ENCODE measurements around the gene GFRA1. TPM values are rescaled to one million over a fixed set of nuclear protein-coding genes. Genes with fewer than 3 reads are reported as not detected.

GFRA1 gene
- total and polyA plus RNA-seq, 2 of the 4 experiments (the other 2 are of a cell fraction): 9.1 to 9.3 TPM

DNA sequence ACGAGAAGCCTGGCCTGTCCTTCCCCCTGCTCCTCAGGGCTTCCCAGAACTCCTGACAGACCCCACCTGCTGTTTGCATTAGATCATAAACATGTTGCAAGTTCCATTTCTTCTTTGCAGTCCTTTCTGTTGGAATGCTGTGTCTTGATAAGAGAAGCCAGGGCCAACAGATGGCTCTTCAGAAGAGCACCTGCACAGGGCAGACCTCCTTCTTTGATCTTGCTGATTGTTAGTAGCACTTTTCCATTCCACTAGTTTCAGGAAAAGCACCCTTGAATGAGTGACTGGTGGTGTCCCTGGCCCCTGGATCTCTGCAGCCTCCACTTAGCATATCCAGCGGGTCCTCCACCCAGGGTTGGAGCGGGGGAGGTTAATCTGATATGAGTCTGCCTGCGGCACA lies 243.2 kb downstream of the GFRA1 start:
- ATAC-seq (ENCODE audit: low read depth) (no peak), DNase-seq (no peak)
- H2BK5ac ChIP-seq (ENCODE audit: low read depth, low read length, poor library complexity, severe bottlenecking): no peak overlapping the region
- H3K4me1 ChIP-seq (ENCODE audit: control insufficient read depth, insufficient read depth, low read length): no peaks in the 10 kb centered on the region
- H2BK120ac ChIP-seq (ENCODE audit: low read depth, low read length): no peak overlapping the region
- no peak overlapping the region for H2AFZ ChIP-seq (replicated peaks; ENCODE audit: low read length, poor library complexity)
- intact Hi-C loops (cut with micrococcal nuclease) (no loop called here), in situ Hi-C loops (cut with MboI; ENCODE audit: low sequenced_read_pairs) (no loop called here), dilution Hi-C loops (cut with HindIII; ENCODE audit: low sequenced_read_pairs, unreplicated experiment) (no loop called here)
- no peaks in the 10 kb centered on the region for H3K9me1 ChIP-seq (ENCODE audit: insufficient read depth, low read length)
- H2BK15ac ChIP-seq (ENCODE audit: low read depth, low read length): no peak overlapping the region
- H3K27ac ChIP-seq (ENCODE audit: insufficient read depth, low read length): no peak overlapping the region
- H3K56ac ChIP-seq (ENCODE audit: extremely low read depth, insufficient read depth, low read length): no peak overlapping the region
- ChIA-PET CTCF (no interaction called here), POLR2A (ENCODE audit: unreplicated experiment) (no interaction called here)
- H3K9me3 ChIP-seq (ENCODE audit: control insufficient read depth, insufficient read depth, low read length): no peaks in the 10 kb centered on the region
- H3K9ac ChIP-seq (ENCODE audit: low read depth, low read length): no peak overlapping the region
- no peak overlapping the region for H4K91ac ChIP-seq (ENCODE audit: insufficient read depth, low read depth, low read length)
- H3K36me3 ChIP-seq (ENCODE audit: control insufficient read depth, insufficient read depth, low read length): no peaks in the 10 kb centered on the region
- H3K79me1 ChIP-seq (ENCODE audit: low read depth in 1 of 2, low read length in 2 of 2): no peaks in the 10 kb centered on the region
- H3K27me3 ChIP-seq (ENCODE audit: control insufficient read depth, insufficient read depth, low read length): no peaks in the 10 kb centered on the region
- no peak overlapping the region for H2BK20ac ChIP-seq (ENCODE audit: low read depth, low read length)
- H3K14ac ChIP-seq (replicated peaks; ENCODE audit: low read depth, low read length): no peak overlapping the region
- TF ChIP-seq MAZ (IDR thresholded peaks at IDR 0.05; ENCODE audit: borderline replicate concordance, low read depth, low read length) (no peak), CEBPB (IDR thresholded peaks at IDR 0.05; ENCODE audit: low read depth, low read length) (no peak), NFE2L2 (IDR thresholded peaks at IDR 0.05; ENCODE audit: low read depth, low read length) (no peak), FOS (IDR thresholded peaks at IDR 0.05; ENCODE audit: low read depth, low read length) (no peak), POLR2A (IDR thresholded peaks at IDR 0.05; ENCODE audit: low read depth, low read length) (no peak), SMC3 (IDR thresholded peaks at IDR 0.05; ENCODE audit: low read depth, low read length) (no peak), MAFK (IDR thresholded peaks at IDR 0.05; ENCODE audit: low read depth, low read length) (no peak), RFX5 (IDR thresholded peaks at IDR 0.05; ENCODE audit: low read depth, low read length) (no peak), CHD1 (IDR thresholded peaks at IDR 0.05; ENCODE audit: low read depth, low read length) (no peak)
- TF ChIP-seq, protein P1, sequence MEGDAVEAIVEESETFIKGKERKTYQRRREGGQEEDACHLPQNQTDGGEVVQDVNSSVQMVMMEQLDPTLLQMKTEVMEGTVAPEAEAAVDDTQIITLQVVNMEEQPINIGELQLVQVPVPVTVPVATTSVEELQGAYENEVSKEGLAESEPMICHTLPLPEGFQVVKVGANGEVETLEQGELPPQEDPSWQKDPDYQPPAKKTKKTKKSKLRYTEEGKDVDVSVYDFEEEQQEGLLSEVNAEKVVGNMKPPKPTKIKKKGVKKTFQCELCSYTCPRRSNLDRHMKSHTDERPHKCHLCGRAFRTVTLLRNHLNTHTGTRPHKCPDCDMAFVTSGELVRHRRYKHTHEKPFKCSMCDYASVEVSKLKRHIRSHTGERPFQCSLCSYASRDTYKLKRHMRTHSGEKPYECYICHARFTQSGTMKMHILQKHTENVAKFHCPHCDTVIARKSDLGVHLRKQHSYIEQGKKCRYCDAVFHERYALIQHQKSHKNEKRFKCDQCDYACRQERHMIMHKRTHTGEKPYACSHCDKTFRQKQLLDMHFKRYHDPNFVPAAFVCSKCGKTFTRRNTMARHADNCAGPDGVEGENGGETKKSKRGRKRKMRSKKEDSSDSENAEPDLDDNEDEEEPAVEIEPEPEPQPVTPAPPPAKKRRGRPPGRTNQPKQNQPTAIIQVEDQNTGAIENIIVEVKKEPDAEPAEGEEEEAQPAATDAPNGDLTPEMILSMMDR (conservative IDR thresholded peaks at IDR 0.05; ENCODE audit: low read depth, low read length): no peak
- TF ChIP-seq, protein P2, sequence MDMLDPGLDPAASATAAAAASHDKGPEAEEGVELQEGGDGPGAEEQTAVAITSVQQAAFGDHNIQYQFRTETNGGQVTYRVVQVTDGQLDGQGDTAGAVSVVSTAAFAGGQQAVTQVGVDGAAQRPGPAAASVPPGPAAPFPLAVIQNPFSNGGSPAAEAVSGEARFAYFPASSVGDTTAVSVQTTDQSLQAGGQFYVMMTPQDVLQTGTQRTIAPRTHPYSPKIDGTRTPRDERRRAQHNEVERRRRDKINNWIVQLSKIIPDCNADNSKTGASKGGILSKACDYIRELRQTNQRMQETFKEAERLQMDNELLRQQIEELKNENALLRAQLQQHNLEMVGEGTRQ (IDR thresholded peaks at IDR 0.05; ENCODE audit: low read depth, low read length): no peak
- H4K20me1 ChIP-seq (ENCODE audit: insufficient read depth, low read length): no peaks in the 10 kb centered on the region
- H2AK5ac ChIP-seq (ENCODE audit: low read depth, low read length): no peak overlapping the region
- H3K4me3 ChIP-seq (ENCODE audit: insufficient read depth, low read depth, low read length): no peak overlapping the region
- no peak overlapping the region for H3K18ac ChIP-seq (ENCODE audit: low read depth, low read length)
- no peak overlapping the region for H4K8ac ChIP-seq (ENCODE audit: low read depth in 2 of 2, low read length in 2 of 2)
- H3K23ac ChIP-seq (ENCODE audit: low read depth, low read length): no peak overlapping the region
- WGBS, 2 experiments (ENCODE audit: extremely low coverage in 2 of 2, insufficient read length in 1 of 2): 100% methylated on average over 1 of the region's 4 CpGs; no CpG with 5 or more reads in 1 of the 2 experiments
- H4K5ac ChIP-seq (ENCODE audit: low read depth, low read length): no peak overlapping the region
- no peak overlapping the region for H3K4ac ChIP-seq (ENCODE audit: low read depth, low read length)
- no peak overlapping the region for H3K4me2 ChIP-seq (ENCODE audit: low read depth, low read length)
- no peak overlapping the region for H2AK9ac ChIP-seq (replicated peaks; ENCODE audit: low read depth, low read length, poor library complexity)
- BruUV-seq (replicated peaks): no TSS peak
